ENCODE results near the gene PGPEP1.

DNA sequence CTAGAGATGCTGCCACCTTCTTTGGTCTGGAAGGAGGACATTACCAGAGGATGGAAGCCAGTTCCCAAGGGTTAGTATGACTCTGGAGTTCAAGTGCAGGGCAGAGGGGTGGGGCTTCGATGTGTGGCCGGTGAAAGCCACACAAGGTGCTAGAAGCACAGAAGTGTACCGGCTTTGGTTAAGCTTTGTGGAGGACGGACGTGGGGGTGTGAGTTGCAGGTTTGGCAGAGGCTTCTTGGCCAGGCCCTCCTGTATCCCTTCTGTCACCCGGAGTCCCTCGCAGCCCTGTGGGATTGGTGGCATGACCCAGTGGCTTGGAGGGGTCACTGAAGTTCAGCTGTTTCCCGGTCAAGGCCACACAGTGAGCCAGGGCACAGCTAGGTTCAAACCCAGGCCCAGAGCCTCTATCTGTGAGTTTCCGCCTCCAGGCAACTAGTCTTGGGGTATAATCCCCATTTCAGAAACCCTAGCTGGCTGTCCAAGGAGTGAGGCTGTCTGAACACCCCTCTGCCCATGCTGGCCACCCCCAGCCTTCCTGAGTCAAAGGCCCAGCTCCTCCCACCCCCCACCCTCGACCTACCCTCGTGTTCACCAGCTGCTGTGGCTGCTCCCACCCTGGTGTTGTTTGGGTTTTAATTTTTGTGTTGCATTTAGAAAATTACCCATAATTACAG is 74.2 kb downstream of the PGPEP1 start:
- TF ChIP-seq, protein P1, sequence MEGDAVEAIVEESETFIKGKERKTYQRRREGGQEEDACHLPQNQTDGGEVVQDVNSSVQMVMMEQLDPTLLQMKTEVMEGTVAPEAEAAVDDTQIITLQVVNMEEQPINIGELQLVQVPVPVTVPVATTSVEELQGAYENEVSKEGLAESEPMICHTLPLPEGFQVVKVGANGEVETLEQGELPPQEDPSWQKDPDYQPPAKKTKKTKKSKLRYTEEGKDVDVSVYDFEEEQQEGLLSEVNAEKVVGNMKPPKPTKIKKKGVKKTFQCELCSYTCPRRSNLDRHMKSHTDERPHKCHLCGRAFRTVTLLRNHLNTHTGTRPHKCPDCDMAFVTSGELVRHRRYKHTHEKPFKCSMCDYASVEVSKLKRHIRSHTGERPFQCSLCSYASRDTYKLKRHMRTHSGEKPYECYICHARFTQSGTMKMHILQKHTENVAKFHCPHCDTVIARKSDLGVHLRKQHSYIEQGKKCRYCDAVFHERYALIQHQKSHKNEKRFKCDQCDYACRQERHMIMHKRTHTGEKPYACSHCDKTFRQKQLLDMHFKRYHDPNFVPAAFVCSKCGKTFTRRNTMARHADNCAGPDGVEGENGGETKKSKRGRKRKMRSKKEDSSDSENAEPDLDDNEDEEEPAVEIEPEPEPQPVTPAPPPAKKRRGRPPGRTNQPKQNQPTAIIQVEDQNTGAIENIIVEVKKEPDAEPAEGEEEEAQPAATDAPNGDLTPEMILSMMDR (IDR thresholded peaks at IDR 0.05), result no peak
- TF ChIP-seq POLR2A (IDR thresholded peaks at IDR 0.05), result no peak
